Smooth muscle cell (in vitro differentiated cells): ENCODE data around the gene FOXK2. TPM values are rescaled to one million over a fixed set of nuclear protein-coding genes. Genes with fewer than 3 reads are reported as not detected.

Experiments used
- DNase-seq: peaks from one replicate; lab custom pipeline; 2025; ENCODE audit not compliant: unreplicated experiment; lab: John Stamatoyannopoulos, UW
- H2AFZ ChIP-seq: fragments of 200-600 bp; sonication (generic); 2 replicates; pipeline ENCODE4 v1.6.0; 2016; ENCODE audit warnings: antibody characterized with exemption, low read depth, mild to moderate bottlenecking
- H3F3A ChIP-seq: fragments of 200-600 bp; sonication (generic); 2 replicates; pipeline ENCODE4 v1.6.0; 2017; ENCODE audit warnings: antibody characterized with exemption, low read depth
- H3K27ac ChIP-seq: fragments of 200-600 bp; sonication (generic); 2 replicates; pipeline ENCODE4 v1.5.1; 2016; ENCODE audit warnings: low read depth, mild to moderate bottlenecking
- H3K27me3 ChIP-seq: fragments of 200-600 bp; sonication (generic); 2 replicates; pipeline ENCODE4 v1.6.1; 2016; ENCODE audit warnings: low read depth, mild to moderate bottlenecking
- H3K36me3 ChIP-seq: fragments of 200-600 bp; sonication (generic); 2 replicates; pipeline ENCODE4 v1.5.1; 2016; ENCODE audit warnings: low read depth
- H3K4me1 ChIP-seq: fragments of 200-600 bp; sonication (generic); 2 replicates; pipeline ENCODE4 v1.5.1; 2016; ENCODE audit warnings: low read depth
- H3K4me2 ChIP-seq: fragments of 200-600 bp; sonication (generic); 2 replicates; pipeline ENCODE4 v1.6.0; 2016; ENCODE audit warnings: mild to moderate bottlenecking
- H3K4me3 ChIP-seq: fragments of 200-600 bp; sonication (generic); 2 replicates; pipeline ENCODE4 v1.5.1; 2016; ENCODE audit warnings: mild to moderate bottlenecking
- H3K79me2 ChIP-seq: fragments of 200-600 bp; sonication (generic); 2 replicates; pipeline ENCODE4 v1.6.0; 2016; ENCODE audit warnings: low read depth, mild to moderate bottlenecking
- H3K9ac ChIP-seq: fragments of 200-600 bp; sonication (generic); 2 replicates; pipeline ENCODE4 v1.6.0; 2016; ENCODE audit warnings: low read depth
- H3K9me3 ChIP-seq: fragments of 200-600 bp; sonication (generic); replicated peaks from 2 replicates; pipeline ENCODE4 v1.5.1; 2016; ENCODE audit warnings: low read depth
- H4K20me1 ChIP-seq: fragments of 200-600 bp; sonication (generic); 2 replicates; pipeline ENCODE4 v1.6.0; 2016; ENCODE audit warnings: low read depth
- CTCF ChIP-seq: fragments of 200-600 bp; sonication (generic); IDR thresholded peaks from 2 replicates; pipeline ENCODE4 v1.5.1; 2017; ENCODE audit warnings: borderline replicate concordance, mild to moderate bottlenecking, antibody characterized with exemption; ENCODE audit not compliant: insufficient read depth, poor library complexity, severe bottlenecking
- WGBS: methylation state at CpG from one replicate; pipeline ENCODE4 v1.1.7; 2016; ENCODE audit warnings: low lambda C conversion rate; 5-methylcytosine and 5-hydroxymethylcytosine counted together
- polyA plus RNA-seq: library from polyadenylated mRNA; unstranded; fragments of >200 nt; fragmentation: Nextera tagmentation; extraction: Ambion mirVana; gene quantifications from 2 replicates; pipeline ENCODE4 v1.2.1, GENCODE V29; 2016
- total RNA-seq: library from RNA; depleted of rRNA; stranded (reverse); fragments of >200 nt; gene quantifications from 2 replicates; pipeline ENCODE4 v1.2.3, GENCODE V29; 2014

The FOXK2 gene
- total and polyA plus RNA-seq, 2 experiments from 2014 or later = 25.9 to 27.1 TPM

GRCh38 chr17:82564241-82564640, 44.7 kb downstream of the FOXK2 start:
- no peaks in the 10 kb centered on the region for H3K9me3 ChIP-seq
- no peak overlapping the region for H3K4me2 ChIP-seq
- no peaks in the 10 kb centered on the region for H3K27me3 ChIP-seq
- peaks cover 10% of the 10 kb centered on the region for H3K36me3 ChIP-seq
- TF ChIP-seq CTCF = no peak
- H3K27ac ChIP-seq = no peak overlapping the region
- peaks cover 100% of the 10 kb centered on the region for H3K79me2 ChIP-seq
- WGBS = 93% methylated on average over 5 of the region's 5 CpGs
- H3K4me1 ChIP-seq = no peaks in the 10 kb centered on the region
- H3K4me3 ChIP-seq = no peak overlapping the region
- H3F3A ChIP-seq = peaks cover 3% of the 10 kb centered on the region
- DNase-seq = no peak
- no peak overlapping the region for H2AFZ ChIP-seq
- H4K20me1 ChIP-seq = peaks cover 99% of the 10 kb centered on the region
- no peak overlapping the region for H3K9ac ChIP-seq

DNA sequence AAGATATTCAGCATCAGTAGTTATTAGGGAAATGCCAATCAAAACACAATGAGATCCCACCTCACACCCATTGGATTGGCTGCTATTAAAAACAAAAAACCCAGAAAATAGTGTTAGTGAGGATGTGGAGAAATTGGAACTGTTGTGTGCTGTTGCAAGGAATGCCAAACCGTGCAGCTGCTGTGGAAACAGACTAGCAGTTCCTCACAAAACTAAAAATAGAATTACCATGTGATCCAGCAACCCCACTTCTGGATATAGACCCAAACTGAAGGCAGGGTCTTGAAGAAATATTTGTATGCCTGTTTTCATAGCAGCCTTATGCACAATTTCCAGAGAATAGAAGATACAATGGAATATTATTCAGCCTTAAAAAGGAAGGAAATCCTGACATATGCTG, 46.0 kb downstream of the FOXK2 start:
- Histone ChIP-seq H2AFZ (no peak overlapping the region), H3K4me1 (no peaks in the 10 kb centered on the region), H4K20me1 (peaks cover 99% of the 10 kb centered on the region), H3K27ac (no peak overlapping the region), H3K36me3 (peaks cover 10% of the 10 kb centered on the region), H3K4me2 (no peak overlapping the region), H3K79me2 (peaks cover 98% of the 10 kb centered on the region), H3F3A (peaks cover 3% of the 10 kb centered on the region), H3K9me3 (no peaks in the 10 kb centered on the region), H3K27me3 (no peaks in the 10 kb centered on the region), H3K9ac (no peak overlapping the region), H3K4me3 (no peak overlapping the region)
- 56% methylated on average over 1 of the region's 1 CpG for whole genome bisulfite sequencing
- no peak for DNase-seq
- TF ChIP-seq CTCF = no peak

- H3F3A ChIP-seq = peaks cover 3% of the 10 kb centered on the region
- 96% methylated on average over 18 of the region's 18 CpGs for WGBS
- no peak overlapping the region for H3K27ac ChIP-seq
- no peak overlapping the region for H2AFZ ChIP-seq
- H3K79me2 ChIP-seq = peaks cover 98% of the 10 kb centered on the region
- DNase-seq = no peak
- no peak overlapping the region for H3K4me3 ChIP-seq
- no peaks in the 10 kb centered on the region for H3K27me3 ChIP-seq
- peaks cover 10% of the 10 kb centered on the region for H3K36me3 ChIP-seq
- H4K20me1 ChIP-seq = peaks cover 99% of the 10 kb centered on the region
- H3K9ac ChIP-seq = no peak overlapping the region
- H3K4me2 ChIP-seq = no peak overlapping the region
- no peak for TF ChIP-seq CTCF
- no peaks in the 10 kb centered on the region for H3K9me3 ChIP-seq
- H3K4me1 ChIP-seq = no peaks in the 10 kb centered on the region
Observed at GRCh38 chr17:82566129-82566960, 46.8 kb downstream of the FOXK2 start.

DNA sequence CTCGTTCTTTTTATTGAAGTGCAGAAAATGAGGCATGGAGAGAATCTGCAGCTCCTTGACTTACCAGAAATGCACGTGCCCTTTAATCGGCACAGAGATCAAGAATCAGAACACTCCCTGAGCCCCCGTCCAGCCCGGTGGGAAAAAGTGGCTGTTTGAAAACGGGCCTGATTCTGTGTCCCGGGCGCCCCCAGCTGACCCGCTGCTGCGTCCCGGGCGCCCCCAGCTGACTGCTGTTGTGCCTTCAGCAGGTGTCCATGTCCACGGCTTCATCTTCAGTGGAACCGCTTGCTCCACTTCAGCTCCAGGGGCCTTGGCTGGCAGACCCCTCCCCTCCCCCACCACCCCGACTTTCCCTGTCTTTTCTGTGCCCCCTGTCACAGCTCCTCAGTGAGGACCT, 47.8 kb downstream of the FOXK2 start:
- H3K9ac ChIP-seq = no peak overlapping the region
- no peak overlapping the region for H2AFZ ChIP-seq
- over 99% methylated on average over 15 of the region's 15 CpGs for WGBS
- H3F3A ChIP-seq = peaks cover 3% of the 10 kb centered on the region
- no peaks in the 10 kb centered on the region for H3K27me3 ChIP-seq
- H3K4me1 ChIP-seq = no peaks in the 10 kb centered on the region
- no peak overlapping the region for H3K27ac ChIP-seq
- no peak overlapping the region for H3K4me2 ChIP-seq
- peaks cover 94% of the 10 kb centered on the region for H4K20me1 ChIP-seq
- DNase-seq = no peak
- H3K36me3 ChIP-seq = peaks cover 18% of the 10 kb centered on the region
- H3K4me3 ChIP-seq = no peak overlapping the region
- no peak for TF ChIP-seq CTCF
- no peaks in the 10 kb centered on the region for H3K9me3 ChIP-seq
- peaks cover 90% of the 10 kb centered on the region for H3K79me2 ChIP-seq
